ENCODE results near the gene SKIC3.

SKIC3 gene

DNA sequence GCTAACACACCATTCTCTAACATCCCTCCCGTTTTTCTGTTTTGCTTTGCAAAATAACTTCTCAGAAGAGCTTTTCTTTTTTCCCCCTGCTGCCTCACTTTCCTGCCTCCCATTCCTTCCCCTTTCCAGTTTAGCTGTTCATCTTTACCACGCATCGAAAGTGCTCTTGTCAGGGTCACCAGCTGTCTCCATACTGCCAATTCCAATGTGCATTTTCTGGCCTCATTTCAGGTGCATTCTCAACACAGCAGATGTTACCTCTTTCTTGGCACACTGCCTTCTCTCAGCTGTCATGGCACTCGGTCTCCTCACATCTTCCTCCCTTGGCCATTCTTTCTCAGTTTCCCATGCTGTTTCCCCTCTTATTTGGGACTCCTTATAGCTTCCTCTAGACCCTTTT, 9.7 kb upstream of the SKIC3 start:
- no peak for DNase-seq (ENCODE audit: low read depth, low spot score)
- H3K27me3 ChIP-seq (ENCODE audit: control insufficient read depth, insufficient read depth, low read length): no peaks in the 10 kb centered on the region
- WGBS (ENCODE audit: insufficient coverage, insufficient read length): 100% methylated on average over 1 of the region's 4 CpGs
- H3K4me3 ChIP-seq (ENCODE audit: low read length): no peak overlapping the region
- no peaks in the 10 kb centered on the region for H3K9me3 ChIP-seq (ENCODE audit: control insufficient read depth, insufficient read depth, low read length)
- no peak overlapping the region for H3K27ac ChIP-seq (ENCODE audit: low read length)
- H3K4me1 ChIP-seq (ENCODE audit: control insufficient read depth, insufficient read depth, low read length): no peaks in the 10 kb centered on the region
- H3K36me3 ChIP-seq (ENCODE audit: control insufficient read depth, insufficient read depth, low read length): peaks cover 2% of the 10 kb centered on the region; the same call in 1 of the 2 replicates

DNA sequence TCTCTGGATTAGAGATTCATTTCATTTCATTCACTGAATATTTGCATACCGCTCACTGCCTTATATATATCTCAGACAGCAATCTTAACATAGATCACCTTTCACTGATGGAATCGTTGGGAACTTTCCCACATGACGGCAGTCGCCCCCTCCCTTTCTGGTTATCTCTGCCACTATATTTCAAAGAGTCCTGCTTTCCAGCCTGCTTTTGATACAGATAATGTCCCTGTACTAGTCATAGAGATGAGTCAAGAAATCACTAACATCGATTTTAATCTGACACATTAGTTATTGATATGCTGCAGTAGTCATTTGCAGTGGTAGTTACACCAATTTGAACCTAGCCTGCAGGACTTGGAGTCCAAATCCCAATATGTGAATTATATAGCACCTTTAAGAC, 8.6 kb upstream of the SKIC3 start:
- no peak overlapping the region for H3K27ac ChIP-seq (ENCODE audit: low read length)
- no peak overlapping the region for H3K4me3 ChIP-seq (ENCODE audit: low read length)
- peaks cover 2% of the 10 kb centered on the region; the same call in 1 of the 2 replicates for H3K36me3 ChIP-seq (ENCODE audit: control insufficient read depth, insufficient read depth, low read length)
- WGBS (ENCODE audit: insufficient coverage, insufficient read length): no CpG with 5 or more reads among the region's 5 CpGs
- H3K27me3 ChIP-seq (ENCODE audit: control insufficient read depth, insufficient read depth, low read length): no peaks in the 10 kb centered on the region
- no peaks in the 10 kb centered on the region for H3K4me1 ChIP-seq (ENCODE audit: control insufficient read depth, insufficient read depth, low read length)
- DNase-seq (ENCODE audit: low read depth, low spot score): no peak
- no peaks in the 10 kb centered on the region for H3K9me3 ChIP-seq (ENCODE audit: control insufficient read depth, insufficient read depth, low read length)

- no peaks in the 10 kb centered on the region for H3K4me1 ChIP-seq (ENCODE audit: control insufficient read depth, insufficient read depth, low read length)
- DNase-seq (ENCODE audit: low read depth, low spot score): no peak
- no CpG with 5 or more reads among the region's 1 CpG for WGBS (ENCODE audit: insufficient coverage, insufficient read length)
These were observed 7.5 kb upstream of the SKIC3 start for GRCh38 chr5:95562282-95562681.

GRCh38 chr5:95557841-95558240, 3.1 kb upstream of the SKIC3 start:
- H3K27ac ChIP-seq (ENCODE audit: low read length): no peak overlapping the region
- no peak for DNase-seq (ENCODE audit: low read depth, low spot score)
- WGBS (ENCODE audit: insufficient coverage, insufficient read length): no CpG with 5 or more reads among the region's 2 CpGs

More at GRCh38 chr5:95562282-95562681, 7.5 kb upstream of the SKIC3 start:
- Histone ChIP-seq H3K9me3 (ENCODE audit: control insufficient read depth, insufficient read depth, low read length) (no peaks in the 10 kb centered on the region), H3K4me3 (ENCODE audit: low read length) (no peak overlapping the region), H3K27me3 (ENCODE audit: control insufficient read depth, insufficient read depth, low read length) (no peaks in the 10 kb centered on the region), H3K36me3 (ENCODE audit: control insufficient read depth, insufficient read depth, low read length) (peaks cover 2% of the 10 kb centered on the region; the same call in 1 of the 2 replicates), H3K27ac (ENCODE audit: low read length) (no peak overlapping the region)

GRCh38 chr5:95555553-95555952, 776 bp upstream of the SKIC3 start:
- Histone ChIP-seq H3K27me3 (ENCODE audit: control insufficient read depth, insufficient read depth, low read length) (no peaks in the 10 kb centered on the region), H3K27ac (ENCODE audit: low read length) (no peak overlapping the region), H3K36me3 (ENCODE audit: control insufficient read depth, insufficient read depth, low read length) (no peaks in the 10 kb centered on the region), H3K4me3 (ENCODE audit: low read length) (peak overlapping the region; percentile 86; the same call in 1 of the 2 replicates), H3K4me1 (ENCODE audit: control insufficient read depth, insufficient read depth, low read length) (no peaks in the 10 kb centered on the region), H3K9me3 (ENCODE audit: control insufficient read depth, insufficient read depth, low read length) (no peaks in the 10 kb centered on the region)
- no peak for DNase-seq (ENCODE audit: low read depth, low spot score)
- no CpG with 5 or more reads among the region's 9 CpGs for WGBS (ENCODE audit: insufficient coverage, insufficient read length)

More at GRCh38 chr5:95557841-95558240, 3.1 kb upstream of the SKIC3 start:
- Histone ChIP-seq H3K36me3 (ENCODE audit: control insufficient read depth, insufficient read depth, low read length) (no peaks in the 10 kb centered on the region), H3K4me1 (ENCODE audit: control insufficient read depth, insufficient read depth, low read length) (no peaks in the 10 kb centered on the region), H3K4me3 (ENCODE audit: low read length) (no peak overlapping the region), H3K9me3 (ENCODE audit: control insufficient read depth, insufficient read depth, low read length) (no peaks in the 10 kb centered on the region), H3K27me3 (ENCODE audit: control insufficient read depth, insufficient read depth, low read length) (no peaks in the 10 kb centered on the region)

DNA sequence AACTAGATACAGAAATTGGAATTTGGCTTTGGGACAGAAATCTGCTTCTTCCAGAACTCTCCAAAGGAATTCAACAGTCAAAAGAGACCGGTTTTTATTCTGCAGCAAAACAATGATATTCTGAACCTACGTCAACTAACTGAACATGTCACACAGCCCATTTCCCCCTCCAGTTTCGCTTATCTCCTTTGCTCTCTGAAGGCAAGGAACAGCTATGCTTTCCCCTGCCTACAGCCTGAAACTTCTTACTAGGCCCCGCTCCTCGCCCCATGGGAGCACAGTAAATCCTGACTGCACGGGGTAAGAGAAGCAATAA, 488 bp downstream of the SKIC3 start:
- WGBS (ENCODE audit: insufficient coverage, insufficient read length): no CpG with 5 or more reads among the region's 6 CpGs

DNA sequence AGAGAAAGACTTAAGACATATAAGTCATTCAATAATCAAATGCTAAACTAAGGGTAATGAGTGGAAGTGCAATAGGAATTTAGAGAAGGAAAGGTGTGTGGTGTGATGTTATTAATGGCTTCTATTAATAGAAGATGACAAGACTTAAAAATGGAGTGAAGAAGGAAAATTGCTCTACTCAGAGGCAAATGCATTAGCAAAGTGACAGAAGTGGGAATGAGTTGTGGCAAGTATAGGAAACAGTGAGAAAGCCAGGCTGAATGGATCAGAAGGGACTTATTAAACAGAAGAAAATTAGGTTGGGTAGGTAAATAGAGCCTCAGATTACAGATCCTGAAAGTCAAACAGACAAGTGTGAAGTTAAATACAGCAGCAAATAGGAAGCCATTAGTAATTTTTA, 5.7 kb downstream of the SKIC3 start:
- no peak overlapping the region for H3K27ac ChIP-seq (ENCODE audit: low read length)
- H3K4me1 ChIP-seq (ENCODE audit: control insufficient read depth, insufficient read depth, low read length): no peaks in the 10 kb centered on the region
- H3K9me3 ChIP-seq (ENCODE audit: control insufficient read depth, insufficient read depth, low read length): no peaks in the 10 kb centered on the region
- H3K4me3 ChIP-seq (ENCODE audit: low read length): no peak overlapping the region
- no peaks in the 10 kb centered on the region for H3K27me3 ChIP-seq (ENCODE audit: control insufficient read depth, insufficient read depth, low read length)
- no peaks in the 10 kb centered on the region; the same call in 1 of the 2 replicates for H3K36me3 ChIP-seq (ENCODE audit: control insufficient read depth, insufficient read depth, low read length)
- no peak for DNase-seq (ENCODE audit: low read depth, low spot score)

More for the DNA sequence above, 488 bp downstream of the SKIC3 start:
- H3K27me3 ChIP-seq (ENCODE audit: control insufficient read depth, insufficient read depth, low read length): no peaks in the 10 kb centered on the region
- peak overlapping the region; percentile 86; the same call in 1 of the 2 replicates for H3K4me3 ChIP-seq (ENCODE audit: low read length)
- H3K36me3 ChIP-seq (ENCODE audit: control insufficient read depth, insufficient read depth, low read length): no peaks in the 10 kb centered on the region
- no peak for DNase-seq (ENCODE audit: low read depth, low spot score)
- no peaks in the 10 kb centered on the region for H3K4me1 ChIP-seq (ENCODE audit: control insufficient read depth, insufficient read depth, low read length)
- H3K27ac ChIP-seq (ENCODE audit: low read length): no peak overlapping the region
- no peaks in the 10 kb centered on the region for H3K9me3 ChIP-seq (ENCODE audit: control insufficient read depth, insufficient read depth, low read length)

- WGBS (ENCODE audit: insufficient coverage, insufficient read length): no CpG with 5 or more reads among the region's 3 CpGs
- no peaks in the 10 kb centered on the region for H3K4me1 ChIP-seq (ENCODE audit: control insufficient read depth, insufficient read depth, low read length)
These were observed 11.6 kb downstream of the SKIC3 start for GRCh38 chr5:95543017-95543705.

DNA sequence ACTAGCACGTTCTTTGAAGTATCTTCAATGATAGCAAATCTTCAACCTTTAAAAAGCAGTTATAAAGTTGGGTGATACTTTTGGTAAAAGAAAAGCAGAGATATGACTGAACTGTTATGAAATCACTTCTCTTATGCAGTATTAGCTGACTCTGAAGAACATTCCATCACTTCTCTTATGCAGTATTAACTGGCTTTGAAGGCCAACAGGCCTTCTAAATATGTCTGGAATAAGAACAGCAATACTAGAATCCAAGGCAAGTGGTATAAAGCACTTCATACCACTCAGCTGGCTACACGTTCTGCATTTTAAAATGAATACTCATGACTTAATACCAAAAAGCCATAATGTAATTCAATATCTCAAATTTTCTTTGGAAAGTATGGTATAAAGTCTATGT, 17.3 kb downstream of the SKIC3 start:
- H3K9me3 ChIP-seq (ENCODE audit: control insufficient read depth, insufficient read depth, low read length): no peaks in the 10 kb centered on the region
- no peak overlapping the region for H3K27ac ChIP-seq (ENCODE audit: low read length)
- H3K4me3 ChIP-seq (ENCODE audit: low read length): no peak overlapping the region
- no CpG with 5 or more reads among the region's 2 CpGs for WGBS (ENCODE audit: insufficient coverage, insufficient read length)
- H3K36me3 ChIP-seq (ENCODE audit: control insufficient read depth, insufficient read depth, low read length): no peaks in the 10 kb centered on the region; the same call in 1 of the 2 replicates
- H3K27me3 ChIP-seq (ENCODE audit: control insufficient read depth, insufficient read depth, low read length): no peaks in the 10 kb centered on the region
- H3K4me1 ChIP-seq (ENCODE audit: control insufficient read depth, insufficient read depth, low read length): no peaks in the 10 kb centered on the region
- no peak for DNase-seq (ENCODE audit: low read depth, low spot score)

More at GRCh38 chr5:95543017-95543705, 11.6 kb downstream of the SKIC3 start:
- Histone ChIP-seq H3K4me3 (ENCODE audit: low read length) (no peak overlapping the region), H3K27me3 (ENCODE audit: control insufficient read depth, insufficient read depth, low read length) (no peaks in the 10 kb centered on the region), H3K36me3 (ENCODE audit: control insufficient read depth, insufficient read depth, low read length) (no peaks in the 10 kb centered on the region; the same call in 1 of the 2 replicates), H3K27ac (ENCODE audit: low read length) (no peak overlapping the region), H3K9me3 (ENCODE audit: control insufficient read depth, insufficient read depth, low read length) (no peaks in the 10 kb centered on the region)
- DNase-seq (ENCODE audit: low read depth, low spot score): no peak

DNA sequence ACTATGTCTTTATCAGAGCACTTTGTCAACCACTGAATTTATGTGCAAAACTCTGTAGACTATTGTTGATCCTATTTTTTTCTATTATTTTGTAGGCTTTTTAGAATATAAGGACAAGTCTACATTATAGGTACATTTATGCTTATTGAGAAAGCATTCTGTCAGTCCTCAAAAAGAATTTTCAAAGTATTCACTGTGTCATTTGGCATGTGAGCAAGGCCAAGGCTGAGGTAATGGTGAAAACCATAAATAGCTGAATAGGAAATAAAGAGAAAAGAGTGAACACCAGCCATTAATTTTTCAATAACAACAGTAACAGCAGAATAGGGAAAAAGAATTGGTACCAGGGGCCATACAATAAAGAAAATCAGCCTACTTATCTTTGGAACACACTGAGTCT, 21.0 kb downstream of the SKIC3 start:
- no peaks in the 10 kb centered on the region for H3K9me3 ChIP-seq (ENCODE audit: control insufficient read depth, insufficient read depth, low read length)
- no peaks in the 10 kb centered on the region for H3K36me3 ChIP-seq (ENCODE audit: control insufficient read depth, insufficient read depth, low read length)
- no peak overlapping the region for H3K27ac ChIP-seq (ENCODE audit: low read length)
- no peaks in the 10 kb centered on the region for H3K27me3 ChIP-seq (ENCODE audit: control insufficient read depth, insufficient read depth, low read length)
- H3K4me1 ChIP-seq (ENCODE audit: control insufficient read depth, insufficient read depth, low read length): no peaks in the 10 kb centered on the region
- no peak for DNase-seq (ENCODE audit: low read depth, low spot score)
- H3K4me3 ChIP-seq (ENCODE audit: low read length): no peak overlapping the region

DNA sequence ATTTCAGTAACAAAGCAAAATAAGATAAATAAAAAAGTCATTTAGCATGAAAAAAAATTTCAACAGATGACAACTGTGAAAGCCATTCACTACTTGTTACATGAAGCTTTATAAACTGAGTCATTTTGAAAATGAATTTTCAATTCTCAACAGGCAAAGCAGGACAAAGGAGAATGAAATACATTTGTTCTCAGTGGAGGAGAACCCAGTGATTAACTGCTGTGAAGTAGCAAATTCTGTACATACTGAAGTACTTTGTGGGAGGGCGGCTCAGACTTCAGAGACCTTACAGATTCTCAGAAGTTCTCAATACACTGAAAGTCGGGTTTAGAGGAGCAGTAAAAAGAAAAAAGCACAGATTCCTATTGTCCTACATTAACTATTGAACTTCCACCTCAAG, 21.7 kb downstream of the SKIC3 start:
- no CpG with 5 or more reads among the region's 2 CpGs for WGBS (ENCODE audit: insufficient coverage, insufficient read length)
- Histone ChIP-seq H3K9me3 (ENCODE audit: control insufficient read depth, insufficient read depth, low read length) (no peaks in the 10 kb centered on the region), H3K36me3 (ENCODE audit: control insufficient read depth, insufficient read depth, low read length) (no peaks in the 10 kb centered on the region), H3K27me3 (ENCODE audit: control insufficient read depth, insufficient read depth, low read length) (no peaks in the 10 kb centered on the region), H3K4me1 (ENCODE audit: control insufficient read depth, insufficient read depth, low read length) (no peaks in the 10 kb centered on the region), H3K4me3 (ENCODE audit: low read length) (no peak overlapping the region), H3K27ac (ENCODE audit: low read length) (no peak overlapping the region)
- no peak for DNase-seq (ENCODE audit: low read depth, low spot score)
